ENCODE results near the gene KRT75.
"Not testable (repeated sequence)": the region's sequence is repeated elsewhere in the genome, so short reads cannot be mapped to it uniquely, and the experiment has no call there.

Gene KRT75

GRCh38 chr12:52415870-52416750 lies 18.1 kb downstream of the KRT75 start:
- DNase-seq: no peak

GRCh38 chr12:52414936-52415335 lies 19.2 kb downstream of the KRT75 start:
- DNase-seq: no peak

DNA sequence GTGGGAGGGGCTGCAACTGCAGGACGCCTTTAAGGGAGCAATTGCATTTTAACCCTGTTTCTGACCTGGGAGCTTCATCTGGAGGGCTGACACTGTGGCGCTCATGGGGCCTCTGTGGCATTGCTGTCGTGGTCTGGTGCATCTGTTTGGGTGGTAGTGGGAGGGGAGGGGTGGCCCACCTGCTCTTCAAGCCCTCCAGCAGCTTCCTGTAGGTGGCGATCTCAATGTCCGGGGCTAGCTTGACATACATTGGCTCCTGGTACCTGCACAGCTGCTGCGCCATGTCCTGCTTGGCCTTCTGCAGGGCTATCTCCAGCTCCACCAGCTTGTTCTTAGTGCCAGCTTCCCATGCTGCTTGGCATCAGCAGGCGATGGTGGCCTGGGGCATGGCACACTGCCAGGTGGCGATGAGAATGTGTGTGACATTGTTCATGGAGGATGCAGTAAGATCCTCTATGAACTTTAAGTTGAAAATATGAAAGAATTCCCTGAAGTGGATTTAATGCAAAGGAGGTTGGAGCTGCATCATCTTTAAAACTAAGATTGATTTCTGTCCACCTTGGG lies 20.3 kb downstream of the KRT75 start:
- DNase-seq: no peak

- DNase-seq: no peak
Observed at GRCh38 chr12:52413202-52413601, 21.0 kb downstream of the KRT75 start.

GRCh38 chr12:52411815-52412214 lies 22.4 kb downstream of the KRT75 start:
- DNase-seq: no peak

DNA sequence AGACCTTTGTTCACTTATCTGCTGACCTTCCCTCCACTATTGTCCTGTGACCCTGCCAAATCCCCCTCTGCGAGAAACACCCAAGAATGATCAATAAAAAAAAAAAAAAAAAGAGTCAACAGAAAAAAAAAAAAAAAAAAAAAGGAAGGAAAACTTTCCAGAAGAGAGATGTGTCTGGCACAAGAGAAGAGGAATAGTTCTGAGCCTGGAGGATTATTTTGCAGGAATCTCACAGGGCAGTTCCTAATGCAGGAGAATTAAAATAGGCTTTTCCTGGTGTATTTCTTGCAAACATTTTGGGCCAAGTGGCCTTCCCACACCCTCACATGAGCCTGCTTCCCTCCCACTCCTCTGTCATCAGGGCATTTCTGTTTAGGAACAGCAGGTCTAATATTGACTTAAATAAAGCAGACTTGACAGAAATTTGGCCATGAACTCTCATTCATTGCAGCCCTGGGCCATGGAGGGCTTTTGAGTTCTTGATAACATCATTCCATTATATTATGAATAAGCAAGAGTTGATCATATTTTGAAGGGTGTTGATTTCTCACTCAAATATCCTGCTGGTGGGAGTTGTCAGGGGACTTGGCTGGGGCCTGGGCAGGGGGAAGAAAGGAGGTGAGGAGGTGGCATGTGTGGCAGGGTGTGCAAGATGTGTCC lies 23.5 kb downstream of the KRT75 start:
- not testable (repeated sequence) for DNase-seq

DNA sequence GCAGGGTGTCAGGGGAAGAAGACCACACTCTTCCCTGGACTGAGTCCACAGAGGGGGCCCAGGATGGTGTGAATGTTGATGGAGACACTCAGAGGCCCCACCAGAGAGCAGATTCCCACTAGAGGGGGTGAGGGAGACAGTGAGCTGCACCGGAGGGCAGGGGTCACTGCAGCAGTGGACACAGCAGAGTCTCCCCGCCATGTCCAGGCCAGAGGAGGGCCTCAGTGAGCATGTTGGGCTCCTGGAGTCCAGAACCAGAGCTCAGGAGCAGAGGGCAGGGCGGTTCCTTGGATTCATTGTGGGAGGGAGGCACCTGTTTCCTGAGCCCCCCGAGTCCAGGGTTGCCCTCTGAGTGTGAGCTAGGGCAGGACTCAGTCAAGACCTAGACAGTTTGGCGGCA lies 26.3 kb downstream of the KRT75 start:
- no peak for DNase-seq

GRCh38 chr12:52405922-52406385 lies 28.2 kb downstream of the KRT75 start, which contains the start of gene KRT82:
Gene KRT82, minus strand, starts transcription at chr12:52406335. Its CDS starts 58 bp downstream, at chr12:52406277.
- no peak for DNase-seq

GRCh38 chr12:52404951-52405350 lies 29.2 kb downstream of the KRT75 start:
- DNase-seq: no peak

GRCh38 chr12:52403561-52403960 lies 30.6 kb downstream of the KRT75 start:
- no peak for DNase-seq

DNA sequence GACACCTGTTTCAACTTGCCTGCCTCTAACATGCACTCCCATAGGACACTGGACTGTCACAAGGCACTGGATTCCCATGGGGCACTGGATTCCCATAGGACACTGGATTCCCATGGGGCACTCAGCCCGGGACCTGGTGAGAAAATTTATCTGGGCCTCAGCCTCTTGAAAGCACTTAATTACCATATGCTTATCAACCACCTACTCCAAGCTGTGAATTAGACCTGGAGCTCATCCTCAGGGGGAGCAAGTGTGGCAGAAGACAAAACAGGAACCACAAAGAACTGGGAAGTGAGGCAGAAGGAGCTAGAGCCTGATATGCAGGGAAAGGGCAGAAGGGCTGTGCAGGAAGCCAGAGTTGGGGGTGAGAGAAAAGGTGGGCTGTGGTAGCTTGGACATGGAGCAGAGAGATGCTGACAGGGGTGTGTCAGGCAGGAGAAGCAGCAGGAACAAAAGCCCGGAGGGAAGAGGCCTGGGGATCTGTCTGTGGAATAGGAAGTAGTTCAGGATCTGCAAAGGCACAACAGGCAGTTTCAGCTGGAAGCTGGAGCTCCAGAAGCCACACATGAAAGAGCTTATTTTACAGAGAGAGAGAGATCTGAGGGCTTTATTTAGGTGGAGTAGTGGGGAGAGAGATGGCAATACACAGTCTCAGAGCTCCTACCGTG lies 31.2 kb downstream of the KRT75 start:
- no peak for DNase-seq

GRCh38 chr12:52402377-52402776 lies 31.8 kb downstream of the KRT75 start:
- no peak for DNase-seq

DNA sequence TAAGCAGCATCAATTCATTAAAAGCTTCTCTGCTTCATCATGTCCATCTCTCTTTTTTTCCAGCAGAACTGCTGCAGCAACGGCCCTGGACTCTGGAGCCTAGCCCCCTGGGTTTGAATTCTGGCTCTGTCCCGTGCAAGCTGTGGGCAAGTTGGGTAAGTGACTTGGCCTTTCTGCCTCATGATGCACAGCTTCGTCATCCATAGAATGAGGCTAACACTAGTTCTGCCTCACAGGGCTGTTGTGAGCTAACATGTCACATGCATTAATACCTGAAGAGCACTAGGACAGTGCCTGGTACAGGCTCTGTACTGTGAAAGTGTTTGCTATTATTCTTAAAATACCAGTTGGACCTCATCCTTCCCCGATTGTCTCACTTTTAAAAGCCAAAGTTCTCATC lies 32.2 kb downstream of the KRT75 start:
- DNase-seq: no peak

- DNase-seq: no peak
Observed at GRCh38 chr12:52401526-52401925, 32.6 kb downstream of the KRT75 start.

DNA sequence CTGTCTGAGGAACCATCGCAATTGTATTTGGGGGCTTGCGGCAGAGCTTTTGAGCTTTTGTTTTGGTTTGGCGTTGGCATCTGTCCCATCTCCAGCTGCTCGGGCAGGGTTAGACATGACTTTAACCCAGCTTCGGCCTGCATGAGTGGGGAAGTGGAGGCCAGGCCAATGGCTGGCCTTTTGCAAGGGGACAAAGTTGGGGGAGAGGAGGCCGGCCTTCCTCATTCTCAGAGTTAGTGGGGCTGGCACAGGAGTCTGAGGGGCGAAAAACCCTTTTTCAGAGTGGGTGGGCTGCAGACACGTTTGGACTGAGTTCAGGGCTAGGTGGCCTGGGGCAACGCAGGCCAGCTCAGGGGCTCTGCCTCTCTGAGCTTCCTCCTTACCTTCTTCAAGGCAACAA lies 33.3 kb downstream of the KRT75 start:
- no peak for DNase-seq

DNA sequence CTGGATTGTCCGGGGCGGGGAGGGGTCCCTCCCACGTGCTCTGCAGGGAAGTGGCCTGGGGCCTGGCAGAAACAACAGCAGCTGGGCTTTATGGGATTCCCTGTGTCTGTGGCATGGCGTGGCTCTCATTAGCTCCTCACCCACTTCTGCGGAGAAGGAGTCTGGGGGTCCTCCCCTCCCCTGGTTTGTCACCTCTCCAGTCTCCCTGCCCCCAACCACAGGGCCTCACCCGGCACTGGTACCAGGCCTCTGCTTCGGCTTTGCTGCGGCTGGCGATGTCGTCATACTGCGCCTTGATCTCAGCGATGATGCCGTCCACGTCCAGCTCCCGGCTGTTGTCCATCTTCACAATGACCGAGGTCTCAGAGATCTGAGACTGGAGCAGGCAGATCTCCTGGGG lies 34.4 kb downstream of the KRT75 start:
- DNase-seq: no peak

DNA sequence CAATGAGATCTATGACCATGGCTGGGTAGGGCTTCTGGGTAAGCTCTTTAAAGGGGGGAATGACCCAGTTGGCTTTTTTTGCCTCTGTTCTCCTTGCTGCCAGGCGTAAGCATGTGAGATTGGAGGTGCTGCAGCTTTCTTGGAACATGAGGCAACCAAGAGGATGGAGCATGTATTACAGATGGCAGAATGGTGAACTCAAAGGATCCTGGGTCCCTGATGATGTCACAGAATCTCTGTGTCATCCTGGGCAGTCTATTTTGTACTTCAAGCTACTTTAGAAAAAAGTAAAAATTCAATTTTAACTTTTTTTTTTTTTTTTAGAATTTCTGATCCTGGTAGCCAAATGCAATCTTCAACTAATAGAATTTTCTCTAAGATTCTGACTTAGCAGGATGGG lies 36.0 kb downstream of the KRT75 start:
- DNase-seq: no peak

GRCh38 chr12:52396656-52397055 lies 37.5 kb downstream of the KRT75 start:
- DNase-seq: no peak

GRCh38 chr12:52395761-52396434 lies 38.3 kb downstream of the KRT75 start:
- DNase-seq: peak; percentile 8

GRCh38 chr12:52394836-52395405 lies 39.2 kb downstream of the KRT75 start:
- no peak for DNase-seq

GRCh38 chr12:52392465-52393007 lies 41.6 kb downstream of the KRT75 start:
- DNase-seq: no peak

DNA sequence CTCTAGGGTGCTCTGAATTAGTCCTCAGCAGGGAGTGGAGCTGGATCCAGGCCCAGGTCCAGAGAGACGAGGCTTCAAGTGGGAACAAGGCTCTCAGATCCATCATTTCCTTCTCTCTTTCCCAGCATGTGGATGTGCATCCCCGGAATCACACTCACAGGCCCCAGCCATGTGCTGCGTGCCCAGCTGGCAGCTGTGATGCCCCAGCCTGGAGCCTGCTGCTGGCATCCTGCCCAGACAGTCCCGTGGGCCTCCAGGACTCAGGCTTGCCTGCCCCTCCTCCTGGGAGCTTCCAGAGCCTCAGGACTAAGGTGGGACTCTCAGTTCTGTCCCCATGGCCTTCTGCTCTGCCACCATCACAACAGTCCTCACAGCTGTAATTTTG lies 42.6 kb downstream of the KRT75 start:
- no peak for DNase-seq
